Measurements from ENCODE around the gene CNTN1.

DNA sequence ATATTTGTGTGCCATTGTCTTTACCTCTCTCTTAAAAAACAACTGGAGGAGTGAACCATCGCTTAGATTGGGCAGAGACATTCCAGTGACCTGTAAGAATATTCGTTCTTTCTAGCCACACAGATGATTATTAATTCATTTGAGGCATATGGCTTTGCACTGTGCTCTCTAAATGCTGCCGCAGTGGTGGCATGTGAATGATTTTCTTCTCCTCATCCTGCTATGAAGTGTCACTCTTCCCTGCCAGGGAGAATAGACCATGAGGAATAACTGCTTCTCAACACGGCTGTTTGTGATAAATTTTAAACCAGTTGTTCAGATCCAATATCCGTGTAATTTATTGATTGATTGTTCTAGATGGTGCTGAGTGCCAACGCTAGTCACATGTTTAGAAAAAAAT lies 225.3 kb downstream of the CNTN1 start:
- TF ChIP-seq POLR2A (IDR thresholded peaks at IDR 0.05): no peak
- TF ChIP-seq, protein P1, sequence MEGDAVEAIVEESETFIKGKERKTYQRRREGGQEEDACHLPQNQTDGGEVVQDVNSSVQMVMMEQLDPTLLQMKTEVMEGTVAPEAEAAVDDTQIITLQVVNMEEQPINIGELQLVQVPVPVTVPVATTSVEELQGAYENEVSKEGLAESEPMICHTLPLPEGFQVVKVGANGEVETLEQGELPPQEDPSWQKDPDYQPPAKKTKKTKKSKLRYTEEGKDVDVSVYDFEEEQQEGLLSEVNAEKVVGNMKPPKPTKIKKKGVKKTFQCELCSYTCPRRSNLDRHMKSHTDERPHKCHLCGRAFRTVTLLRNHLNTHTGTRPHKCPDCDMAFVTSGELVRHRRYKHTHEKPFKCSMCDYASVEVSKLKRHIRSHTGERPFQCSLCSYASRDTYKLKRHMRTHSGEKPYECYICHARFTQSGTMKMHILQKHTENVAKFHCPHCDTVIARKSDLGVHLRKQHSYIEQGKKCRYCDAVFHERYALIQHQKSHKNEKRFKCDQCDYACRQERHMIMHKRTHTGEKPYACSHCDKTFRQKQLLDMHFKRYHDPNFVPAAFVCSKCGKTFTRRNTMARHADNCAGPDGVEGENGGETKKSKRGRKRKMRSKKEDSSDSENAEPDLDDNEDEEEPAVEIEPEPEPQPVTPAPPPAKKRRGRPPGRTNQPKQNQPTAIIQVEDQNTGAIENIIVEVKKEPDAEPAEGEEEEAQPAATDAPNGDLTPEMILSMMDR (IDR thresholded peaks at IDR 0.05): no peak

Measured in Peyer's patch (tissue), 4 donors.